SHP77 treated with DMSO at 0.1 percent for 48 hours (cell line): ENCODE measurements around the gene AGAP1.
A peak's percentile ranks its signal among the peaks of the same experiment; 100 is the strongest.

Source experiments
- DNase-seq: peaks from one replicate; lab custom pipeline; 2025; lab: John Stamatoyannopoulos, UW

Gene AGAP1

GRCh38 chr2:236160366-236161081, 666.7 kb downstream of the AGAP1 start:
- no peak for DNase-seq

DNA sequence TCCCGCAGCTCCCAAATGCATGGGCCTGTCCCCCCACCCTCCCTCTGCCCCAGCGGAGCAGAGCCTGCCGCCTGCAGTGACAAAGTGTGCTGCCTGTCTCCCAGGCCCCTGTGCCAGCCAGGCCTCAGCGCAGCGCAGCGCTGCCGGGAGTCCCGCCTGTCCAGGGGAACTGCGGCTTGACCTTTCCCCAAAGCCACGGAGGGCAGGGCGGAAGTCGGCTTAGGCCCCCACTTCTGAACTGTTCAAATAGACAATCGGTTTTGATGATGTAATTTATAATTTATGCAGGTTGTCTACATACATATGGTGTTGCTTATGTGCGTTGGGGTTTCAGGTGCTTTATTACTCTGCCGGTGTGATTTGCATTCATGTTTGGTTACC, 667.2 kb downstream of the AGAP1 start:
- no peak for DNase-seq

DNA sequence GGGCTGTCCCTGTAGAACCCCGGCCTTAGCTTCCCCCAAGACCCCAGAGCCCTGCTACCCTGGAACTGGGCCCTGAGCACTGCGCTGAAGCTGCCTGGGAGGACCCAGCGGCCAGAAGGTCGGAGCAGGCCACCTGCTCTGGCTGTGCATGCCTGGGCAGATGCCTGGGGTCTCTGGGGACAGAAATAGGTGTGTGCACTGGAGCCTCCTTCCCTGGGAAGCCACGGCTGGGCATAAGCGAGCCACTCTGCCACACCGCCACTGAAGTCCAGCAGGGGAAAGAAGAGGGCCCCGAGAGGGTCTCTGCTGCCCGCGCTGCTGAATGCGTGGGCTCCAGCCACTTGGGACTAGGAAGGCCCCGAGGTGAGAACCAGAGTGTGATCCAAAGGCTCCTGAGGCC, 667.7 kb downstream of the AGAP1 start:
- no peak for DNase-seq

- no peak for DNase-seq
Measured at GRCh38 chr2:236162031-236162845, 668.4 kb downstream of the AGAP1 start.

DNA sequence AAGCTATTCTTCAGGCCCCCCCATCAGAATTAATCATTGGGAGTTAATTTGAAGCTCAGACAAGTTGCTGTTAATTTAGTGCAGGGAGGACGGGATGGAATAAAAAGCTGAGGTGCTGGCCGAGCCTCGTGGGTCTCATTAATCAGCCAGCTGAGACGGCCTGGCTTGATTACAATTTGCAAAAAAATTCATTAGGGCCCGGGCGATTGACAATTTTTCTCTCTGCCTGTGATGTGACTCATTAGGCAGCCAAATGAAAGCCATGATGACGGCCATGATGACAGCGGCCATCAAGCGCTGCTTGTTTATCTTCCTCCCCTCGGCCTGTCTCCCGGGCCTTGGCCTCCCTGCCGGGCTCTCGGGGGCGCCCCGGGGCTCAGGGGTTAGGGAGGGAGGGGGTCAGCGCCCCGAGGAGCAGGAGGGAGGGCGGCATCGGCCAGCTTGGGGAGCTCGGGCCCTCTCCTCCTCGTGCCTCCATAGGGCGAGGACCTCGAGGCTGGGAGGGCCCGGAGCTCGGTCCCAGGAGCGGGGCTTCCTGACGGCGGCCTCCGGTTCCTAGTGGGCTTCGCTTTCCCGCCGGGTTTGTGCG, 669.1 kb downstream of the AGAP1 start:
- no peak for DNase-seq

- no peak for DNase-seq
Measured at GRCh38 chr2:236163471-236164200, 669.8 kb downstream of the AGAP1 start.

DNA sequence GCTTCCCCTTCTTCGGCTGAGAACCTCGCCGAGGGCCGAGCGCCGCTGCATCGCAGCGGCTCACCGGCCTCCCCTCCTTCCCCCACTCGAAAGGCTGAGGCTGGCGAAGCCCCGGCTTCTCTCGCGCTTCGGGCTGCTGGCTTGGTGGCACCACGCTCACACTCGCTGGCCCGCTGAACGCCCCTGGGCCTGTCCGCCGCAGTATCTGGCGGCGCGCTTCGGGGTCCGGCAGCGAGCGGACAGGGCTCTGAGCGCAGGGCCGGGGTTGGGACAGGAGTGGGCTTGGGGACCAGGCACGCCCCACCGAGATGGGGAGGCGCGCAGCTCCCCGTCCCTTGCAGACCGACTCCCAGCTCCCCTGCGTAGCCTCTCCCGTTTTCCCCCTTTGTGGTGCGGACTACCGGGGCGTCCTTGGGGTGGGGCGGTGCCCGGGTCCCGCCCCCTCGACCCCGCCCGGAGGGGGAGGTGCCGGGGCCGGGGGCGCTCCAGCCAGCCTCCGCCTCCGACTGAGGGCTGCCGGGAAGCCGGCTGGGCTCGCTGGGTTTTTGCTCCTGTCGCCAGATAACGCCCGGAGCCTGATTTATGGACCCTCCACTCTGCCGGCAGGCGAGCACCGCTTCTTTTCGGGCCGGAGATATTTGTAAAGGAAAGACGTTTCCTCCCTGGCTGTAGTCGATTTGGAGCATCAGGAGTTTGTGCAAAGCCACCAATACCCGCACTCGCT, 670.5 kb downstream of the AGAP1 start:
- no peak for DNase-seq

- DNase-seq = no peak
Measured at GRCh38 chr2:236164925-236165841, 671.3 kb downstream of the AGAP1 start.

DNA sequence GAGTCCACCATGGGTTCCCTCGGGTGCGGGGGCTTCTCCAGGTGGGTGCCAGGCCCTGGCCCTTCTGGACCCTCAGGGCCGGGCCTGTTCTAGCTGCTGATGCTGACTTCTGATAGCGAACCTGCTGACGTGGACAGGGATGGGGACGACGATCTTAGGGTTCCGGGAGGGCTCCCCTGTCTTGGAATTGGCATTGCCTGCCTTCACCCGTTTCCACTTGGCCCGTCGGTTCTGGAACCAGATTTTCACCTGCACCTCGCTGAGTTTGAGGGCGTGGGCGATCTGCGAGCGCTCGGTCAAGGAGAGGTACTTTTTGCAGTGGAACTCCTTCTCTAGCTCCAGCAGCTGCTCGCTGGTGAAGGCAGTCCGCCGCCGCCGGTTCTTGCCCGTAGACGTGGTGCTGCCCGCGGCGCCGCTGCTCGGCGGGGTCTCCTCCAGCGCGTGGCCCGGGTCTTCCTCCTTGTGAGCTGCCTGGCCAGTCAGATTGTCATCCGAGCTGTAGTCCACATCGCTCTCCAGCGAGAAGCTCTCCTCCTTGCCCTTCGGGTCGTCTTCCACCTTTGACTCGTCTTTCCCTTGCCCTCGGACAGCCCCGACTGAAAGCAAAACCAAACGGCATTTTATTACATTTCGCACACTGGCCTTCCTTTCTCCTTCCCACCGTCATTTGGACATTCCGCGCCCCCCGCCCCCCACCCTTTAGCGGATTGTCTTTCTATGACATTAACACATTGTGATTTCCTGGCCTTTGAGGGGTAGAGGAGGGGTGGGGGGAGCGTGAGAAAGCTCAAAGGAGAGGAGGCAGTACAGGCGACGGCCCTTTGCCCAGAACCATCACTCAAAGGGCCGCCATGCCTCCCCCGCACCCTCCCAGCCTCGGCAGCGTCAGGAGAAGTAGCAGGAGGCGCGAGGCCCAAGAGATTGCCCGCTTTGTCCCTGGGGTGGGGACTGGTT, 672.3 kb downstream of the AGAP1 start:
- no peak for DNase-seq

DNA sequence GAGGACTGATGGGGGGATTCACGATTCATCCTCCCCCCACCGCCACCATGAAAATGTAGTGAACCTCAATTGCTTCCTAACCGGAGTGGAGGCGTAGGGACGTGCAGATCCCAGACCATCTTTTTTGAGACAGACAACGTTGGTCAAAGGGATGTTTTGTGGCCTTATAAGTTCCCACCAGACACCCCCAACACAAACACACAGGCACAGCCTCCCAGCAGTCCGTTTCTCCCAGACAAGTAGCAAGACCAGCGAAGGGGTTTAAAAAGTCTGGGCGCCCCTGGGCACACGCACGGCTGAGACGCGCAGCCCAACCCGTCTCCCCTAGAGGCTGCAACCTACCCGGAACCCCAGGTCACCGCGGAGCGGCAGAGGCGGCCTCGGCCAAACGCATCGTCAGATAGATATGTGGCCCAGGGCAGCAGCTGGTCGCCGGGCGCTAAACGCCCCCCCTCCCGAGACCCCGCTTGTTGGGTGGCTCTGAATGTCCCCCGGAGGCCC, 673.0 kb downstream of the AGAP1 start:
- DNase-seq = no peak

DNA sequence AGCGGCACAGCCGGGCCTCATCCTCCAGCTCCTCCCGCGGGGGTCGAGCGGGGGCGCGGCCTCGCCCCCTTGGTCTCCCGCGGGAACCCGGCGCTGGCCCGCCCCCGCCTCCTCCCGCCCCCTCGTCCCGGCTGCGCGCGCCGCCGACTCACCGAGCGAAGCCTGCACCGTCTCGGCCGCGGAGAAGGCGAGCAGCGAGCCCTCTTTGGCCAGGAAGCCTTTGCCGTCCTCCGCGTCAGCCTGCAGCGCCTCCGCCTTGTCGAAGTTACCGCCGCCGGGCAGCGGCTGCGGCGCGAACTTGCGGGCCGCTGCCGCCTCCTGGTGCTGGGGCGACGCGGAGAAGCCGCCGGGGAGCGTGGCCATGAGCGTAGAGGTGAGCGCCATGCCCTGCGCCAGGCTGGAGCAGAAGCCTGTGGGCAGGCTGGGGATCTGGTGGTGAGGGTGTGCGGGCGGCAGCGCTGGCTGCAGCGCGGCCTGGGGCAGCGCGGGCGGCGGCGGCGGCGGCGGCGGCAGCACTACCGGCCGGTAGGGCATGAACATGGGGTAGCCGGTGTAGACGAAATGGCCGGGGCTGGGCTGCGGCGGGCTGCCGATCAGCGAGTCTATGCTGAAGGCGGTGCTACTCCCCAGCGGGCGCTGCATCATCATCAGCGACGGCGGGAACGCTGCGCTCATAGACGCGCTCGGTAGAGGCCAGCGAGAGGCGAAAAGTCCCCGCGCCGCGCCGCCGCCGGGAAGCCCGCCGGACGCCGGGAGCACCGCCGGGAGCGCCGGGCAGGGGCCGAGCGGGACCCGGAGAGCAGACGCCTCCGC, 673.7 kb downstream of the AGAP1 start:
- no peak for DNase-seq

- DNase-seq = peak; percentile 62
Measured at GRCh38 chr2:236168110-236169080, 674.6 kb downstream of the AGAP1 start, which contains the start of gene GBX2. GBX2 (minus strand) TSS chr2:236168386; CDS start chr2:236167971, 415 bp downstream.

GRCh38 chr2:236169151-236169721, 675.4 kb downstream of the AGAP1 start:
- no peak for DNase-seq

DNA sequence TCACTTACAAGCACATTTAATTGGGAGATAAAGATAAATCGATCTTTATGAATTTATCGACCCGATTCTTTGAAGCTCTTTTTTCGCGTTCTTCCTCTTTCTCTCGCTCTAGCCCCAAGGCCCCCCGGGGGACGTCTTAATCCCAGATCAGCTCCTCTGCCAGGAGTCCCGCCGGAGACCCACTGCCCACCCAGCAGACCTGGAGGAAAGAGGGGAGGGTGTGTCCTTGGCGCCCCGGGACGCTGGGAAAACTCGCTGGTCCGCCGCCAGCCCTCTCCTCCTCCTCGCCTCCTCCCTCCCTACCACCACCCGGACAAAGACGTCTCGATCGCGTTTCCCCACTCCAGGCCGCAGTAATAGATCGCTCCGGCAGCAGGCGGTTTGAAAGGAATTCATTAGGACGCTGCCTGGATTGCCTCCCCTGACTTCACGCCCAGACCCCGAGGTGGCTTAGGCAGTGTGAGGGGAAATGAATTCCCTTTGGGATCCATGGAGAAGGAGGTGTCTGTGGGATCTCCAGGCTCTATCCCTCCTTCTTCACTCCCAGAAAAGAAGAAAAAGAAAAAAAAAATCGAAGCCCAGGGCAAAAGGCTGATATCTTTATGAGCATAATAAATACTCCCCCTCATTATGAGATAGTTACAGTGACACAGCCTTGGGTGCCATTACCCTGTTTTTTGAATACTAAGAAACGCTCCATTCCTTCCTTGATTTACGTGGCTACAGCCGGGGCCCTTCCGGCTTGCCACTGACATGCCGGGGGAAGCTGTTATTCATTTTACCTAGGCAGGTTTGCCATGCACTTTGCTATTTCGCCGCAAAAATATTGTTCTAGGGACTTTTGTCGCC, 676.1 kb downstream of the AGAP1 start:
- DNase-seq = no peak

DNA sequence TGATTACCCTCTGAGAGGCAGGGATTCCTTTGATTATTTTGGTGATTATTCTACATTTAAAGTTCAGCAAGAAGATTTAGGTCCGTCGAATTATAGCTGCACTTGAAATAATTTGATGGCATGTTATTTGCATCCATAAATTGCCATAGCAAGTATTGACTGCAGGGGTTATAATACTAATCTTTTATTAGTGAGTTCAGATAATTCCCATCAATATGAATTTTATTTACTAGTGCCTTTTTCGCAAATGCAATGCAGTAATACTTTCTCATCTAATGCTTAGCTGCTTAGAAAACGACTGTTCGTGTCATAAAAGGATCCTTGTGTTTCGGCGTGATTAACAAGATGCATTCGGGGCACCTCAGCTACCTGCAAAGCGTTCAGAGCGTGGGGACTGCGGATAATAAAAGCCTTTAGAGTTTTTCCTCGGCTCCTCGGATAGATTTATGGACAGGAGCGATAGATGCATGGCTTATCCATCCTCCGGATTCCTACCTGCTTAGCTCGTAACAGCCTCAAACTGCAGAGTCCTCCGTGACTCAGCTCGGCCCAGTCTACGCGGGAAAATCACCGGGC, 676.8 kb downstream of the AGAP1 start:
- no peak for DNase-seq
